Activated CD8-positive, alpha-beta memory T cell treated with anti-CD3 and anti-CD28 coated beads for 36 hours (primary cell): ENCODE data around the gene TEDC2. TPM values are rescaled to one million over a fixed set of nuclear protein-coding genes. Genes with fewer than 3 reads are reported as not detected.

Experiments
- CTCF ChIA-PET: fragments of 350-600 bp; sonication (Branson Sonifier 250); formaldehyde crosslinking; loops from one replicate; lab custom pipeline; 2021; ENCODE audit warnings: antibody characterized with exemption; lab: Charles Lee
- POLR2A ChIA-PET: fragments of 350-600 bp; sonication (Branson Sonifier 250); formaldehyde crosslinking; loops from one replicate; lab custom pipeline; 2021; ENCODE audit warnings: antibody characterized with exemption; lab: Charles Lee
- total RNA-seq, 2 experiments: library from RNA; stranded (reverse); gene quantifications; one replicate each; pipeline ENCODE4 v1.2.3, GENCODE V29; 2021

Gene TEDC2
- total RNA-seq, 2 experiments from 2014 or later = 33.3 to 38.5 TPM

DNA sequence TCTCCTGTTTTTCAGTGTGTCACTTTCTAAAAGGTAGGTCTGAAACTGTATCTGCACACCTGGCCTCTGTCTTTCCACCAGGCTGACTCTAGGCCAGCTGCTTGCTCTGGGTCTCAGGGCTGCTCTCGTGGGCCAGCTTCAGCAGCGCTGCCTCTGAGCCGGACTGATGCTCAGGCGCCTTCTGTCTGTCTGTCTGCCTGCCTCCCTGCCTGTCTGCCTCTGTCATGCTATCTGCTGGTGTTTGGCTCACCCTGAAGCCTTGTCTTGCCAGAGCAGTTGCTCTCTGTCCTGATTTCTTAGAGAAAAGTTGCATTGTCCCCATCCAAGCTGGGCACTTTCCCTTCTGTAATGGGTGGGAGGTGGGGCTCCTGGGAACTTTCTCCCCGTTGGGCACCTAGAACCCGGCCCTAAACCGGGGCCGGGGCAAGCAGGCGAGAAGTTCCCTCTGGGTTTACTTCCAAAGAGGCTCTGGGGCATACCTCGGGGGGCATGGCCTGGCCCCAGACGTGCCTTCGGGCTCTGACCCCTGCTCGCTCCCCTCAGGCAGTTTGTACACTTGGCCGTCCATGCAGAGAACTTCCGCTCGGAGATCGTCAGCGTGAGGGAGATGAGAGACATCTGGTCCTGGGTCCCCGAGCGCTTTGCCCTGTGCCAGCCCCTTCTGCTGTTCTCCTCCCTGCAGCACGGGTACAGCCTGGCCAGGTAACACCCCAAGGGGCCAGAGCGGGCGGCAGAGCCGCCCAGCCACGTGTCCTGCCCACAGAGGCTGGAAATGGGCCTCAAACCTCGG is 38.0 kb downstream of the TEDC2 start:
- ChIA-PET CTCF (no interaction called here), POLR2A (no interaction called here)

GRCh38 chr16:2498531-2499253 is 38.8 kb downstream of the TEDC2 start:
- POLR2A ChIA-PET = no interaction called here
- CTCF ChIA-PET = no interaction called here

DNA sequence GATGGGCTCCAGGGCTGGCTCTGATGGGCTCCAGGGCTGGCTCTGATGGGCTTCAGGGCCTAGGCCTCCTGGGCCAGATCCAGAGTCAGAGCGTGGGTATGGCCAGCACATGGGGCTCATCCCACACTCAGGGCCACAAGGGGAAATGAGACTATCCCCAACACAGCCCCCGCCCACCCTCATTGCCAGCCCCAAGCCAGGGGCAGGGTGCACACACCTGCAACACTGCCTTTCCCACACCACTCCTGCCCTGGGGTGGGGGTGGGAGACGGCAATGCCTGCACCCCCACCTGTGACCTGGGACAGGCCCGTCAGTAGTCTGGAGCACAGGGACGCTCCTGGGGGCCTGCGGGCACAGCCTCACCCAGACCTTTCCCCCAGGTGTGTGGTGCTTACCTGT is 39.5 kb downstream of the TEDC2 start:
- POLR2A ChIA-PET = no interaction called here
- CTCF ChIA-PET = interaction anchor here (2.8 kb wide), 1 partner anchor 15 kb away, joined by 22 read pairs; no protein-coding TSS in a partner anchor

- POLR2A ChIA-PET = no interaction called here
Measured at GRCh38 chr16:2499890-2500429, 40.1 kb downstream of the TEDC2 start.

DNA sequence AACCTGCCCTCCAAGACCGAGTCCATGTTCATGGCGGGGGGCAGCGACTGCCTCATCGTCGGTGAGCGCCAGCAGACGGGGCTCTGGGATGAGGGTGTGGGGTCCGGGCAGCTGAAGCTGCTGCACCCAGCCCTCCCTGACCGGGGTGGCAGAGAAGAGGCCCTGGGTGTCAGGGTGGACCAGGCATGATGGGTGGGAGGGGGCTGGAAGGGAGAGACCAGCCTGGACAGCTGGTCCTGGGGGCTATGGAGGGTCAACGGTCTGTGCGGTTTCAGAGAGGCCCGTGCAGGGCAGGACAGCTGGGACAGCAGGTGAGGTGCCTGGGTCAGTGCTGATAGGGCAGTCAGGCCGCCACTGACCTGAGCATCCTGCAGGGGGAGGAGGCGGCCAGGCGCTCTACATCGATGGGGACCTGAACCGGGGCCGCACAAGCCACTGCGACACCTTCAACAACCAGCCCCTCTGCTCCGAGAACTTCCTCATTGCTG is 40.6 kb downstream of the TEDC2 start:
- ChIA-PET CTCF (interaction anchor here (0.5 to 2.8 kb wide), 19 partner anchors 10 to 306 kb away, joined by 3 to 22 read pairs (median 4); partner anchors contain the start of genes ABCA3, ATP6V0C, CEMP1 and TBC1D24), POLR2A (no interaction called here)

More at GRCh38 chr16:2499890-2500429, 40.1 kb downstream of the TEDC2 start:
- CTCF ChIA-PET = interaction anchor here (1.0 to 2.8 kb wide), 4 partner anchors 15 to 160 kb away, joined by 3 to 22 read pairs (median 4); partner anchors contain the start of gene ABCA3

- ChIA-PET CTCF (interaction anchor here (0.5 to 2.8 kb wide), 24 partner anchors 9 to 306 kb away, joined by 3 to 22 read pairs (median 4); partner anchors contain the start of genes ABCA3, ATP6V0C, CEMP1 and TBC1D24), POLR2A (interaction anchor here (0.8 to 1.0 kb wide), 2 partner anchors 14 to 19 kb away, joined by 3 read pairs; partner anchors contain the start of gene AMDHD2)
Measured at GRCh38 chr16:2500918-2501750, 41.2 kb downstream of the TEDC2 start.

DNA sequence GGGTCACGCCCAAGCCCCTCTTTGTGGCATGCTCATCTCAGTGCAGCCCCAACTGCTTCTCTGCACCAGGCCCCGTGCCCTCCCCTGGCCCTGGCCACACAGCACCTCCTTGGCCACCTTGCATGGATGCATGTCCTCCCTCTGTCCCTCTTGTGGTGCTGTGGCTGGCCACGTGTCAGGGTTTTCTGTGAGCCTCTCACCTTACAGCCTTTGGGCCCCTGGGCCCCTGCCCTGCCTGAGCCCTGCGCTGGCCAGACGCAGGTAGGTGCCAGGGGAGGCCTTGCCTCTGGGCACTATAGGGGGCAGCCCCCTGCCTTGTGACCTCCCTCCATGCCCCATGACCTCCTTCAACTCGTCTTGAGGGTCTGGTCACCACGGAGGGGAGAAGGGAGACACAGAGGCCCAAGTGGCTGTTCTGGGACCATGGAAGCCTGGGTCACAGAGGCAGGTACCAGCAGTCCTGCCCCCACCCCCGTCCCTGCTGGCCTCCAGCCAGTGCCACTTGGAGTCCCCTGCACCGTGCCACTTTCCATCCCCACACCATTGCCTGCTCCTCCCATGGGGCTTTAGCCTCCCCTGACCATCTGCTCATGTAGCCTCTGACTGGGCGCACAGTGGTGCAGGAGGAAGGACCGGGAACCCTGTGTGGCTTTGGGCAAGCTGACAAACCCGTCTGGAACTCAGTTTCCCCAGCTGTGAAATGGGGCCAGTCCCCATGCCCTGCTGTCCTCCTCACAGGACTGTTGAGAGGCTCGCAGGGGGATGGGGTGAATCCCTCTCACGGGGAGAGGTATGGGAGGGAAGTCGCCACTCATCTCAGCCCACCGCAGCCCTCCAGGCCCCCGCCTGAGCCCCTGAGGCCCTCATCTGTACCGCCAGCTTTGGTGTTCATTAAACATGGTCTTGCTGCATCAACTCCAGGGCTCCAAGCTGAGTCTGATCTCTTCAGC is 42.3 kb downstream of the TEDC2 start:
- ChIA-PET CTCF (interaction anchor here (0.6 to 2.8 kb wide), 15 partner anchors 8 to 574 kb away, joined by 3 to 22 read pairs (median 4); partner anchors contain the start of genes ATP6V0C and TBC1D24), POLR2A (interaction anchor here (0.6 to 1.0 kb wide), 3 partner anchors 13 to 154 kb away, joined by 3 to 8 read pairs (median 3); partner anchors contain the start of gene AMDHD2)

GRCh38 chr16:2505695-2506094 is 45.8 kb downstream of the TEDC2 start:
- CTCF ChIA-PET = no interaction called here
- POLR2A ChIA-PET = no interaction called here

GRCh38 chr16:2507052-2507659 is 47.2 kb downstream of the TEDC2 start:
- POLR2A ChIA-PET = no interaction called here
- CTCF ChIA-PET = no interaction called here

GRCh38 chr16:2507665-2508064 is 47.8 kb downstream of the TEDC2 start:
- POLR2A ChIA-PET = no interaction called here
- CTCF ChIA-PET = no interaction called here

- CTCF ChIA-PET = no interaction called here
- POLR2A ChIA-PET = no interaction called here
Measured at GRCh38 chr16:2508722-2509400, 49.0 kb downstream of the TEDC2 start.

GRCh38 chr16:2511128-2511800 is 51.4 kb downstream of the TEDC2 start:
- ChIA-PET POLR2A (no interaction called here), CTCF (interaction anchor here (0.5 to 1.0 kb wide), 2 partner anchors 10 to 76 kb away, joined by 3 read pairs; no protein-coding TSS in a partner anchor)

- POLR2A ChIA-PET = no interaction called here
- CTCF ChIA-PET = interaction anchor here (0.9 to 2.8 kb wide), 4 partner anchors 9 to 217 kb away, joined by 3 to 9 read pairs (median 3); no protein-coding TSS in a partner anchor
Measured at GRCh38 chr16:2511996-2512734, 52.3 kb downstream of the TEDC2 start.

DNA sequence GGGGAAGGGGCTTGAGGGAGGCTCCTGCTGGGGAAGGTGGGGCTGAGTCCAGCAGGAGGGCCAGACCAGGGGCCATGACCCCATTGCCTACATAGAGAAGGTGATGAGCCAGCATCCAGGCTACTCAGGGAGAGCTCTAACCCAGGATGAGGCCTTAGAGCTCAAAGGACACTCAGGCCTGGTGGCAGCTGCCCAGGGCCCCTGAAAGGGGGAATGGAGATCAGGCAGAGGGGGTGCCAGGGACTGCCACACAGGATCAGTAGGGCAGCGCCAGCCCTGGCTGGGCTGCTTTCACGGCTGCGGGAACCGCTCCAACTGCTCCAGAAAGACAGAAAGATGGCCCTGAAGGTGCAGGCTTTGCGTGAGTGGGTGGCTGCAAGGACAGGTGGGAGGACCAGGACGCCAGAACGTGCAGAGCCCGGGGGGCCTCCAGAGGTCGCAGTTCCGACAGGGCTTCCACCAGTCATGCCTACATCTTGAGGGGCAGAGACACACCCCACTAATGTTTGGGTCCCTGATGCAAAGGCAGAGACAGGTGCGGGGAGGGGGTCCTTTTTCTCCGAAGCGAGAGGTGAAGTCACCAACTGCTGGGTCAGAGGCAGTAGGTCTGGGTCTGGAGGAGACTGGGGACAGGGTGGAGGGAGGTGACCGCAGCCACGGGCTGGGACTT is 53.0 kb downstream of the TEDC2 start:
- ChIA-PET CTCF (interaction anchor here (0.9 to 2.8 kb wide), 3 partner anchors 10 to 217 kb away, joined by 3 to 9 read pairs (median 3); no protein-coding TSS in a partner anchor), POLR2A (interaction anchor here (0.6 to 1.1 kb wide), 2 partner anchors 18 to 45 kb away, joined by 3 to 5 read pairs; partner anchors contain the start of gene CEMP1)
